Left ventricle myocardium inferior (tissue), 1 donor: Measurements from ENCODE around the gene INPP5B. TPM values are rescaled to one million over a fixed set of nuclear protein-coding genes. Genes with fewer than 3 reads are reported as not detected.
A peak's percentile ranks its signal among the peaks of the same experiment; 100 is the strongest.
"Not testable (repeated sequence)": the region's sequence is repeated elsewhere in the genome, so short reads cannot be mapped to it uniquely, and the experiment has no call there.

Experiments used
- DNase-seq: peaks from one replicate; pipeline ENCODE4 v3.0.0-alpha.2; 2020
- H3K27ac ChIP-seq: fragments of 200-600 bp; replicated peaks from 2 replicates; pipeline ENCODE4 v1.8.0; 2021
- H3K27me3 ChIP-seq: fragments of 200-600 bp; 2 replicates; pipeline ENCODE4 v1.8.0; 2021; ENCODE audit warnings: low read depth
- H3K36me3 ChIP-seq: fragments of 200-600 bp; 2 replicates; pipeline ENCODE4 v1.8.0; 2021
- H3K4me1 ChIP-seq: fragments of 200-600 bp; 2 replicates; pipeline ENCODE4 v1.8.0; 2021
- H3K4me3 ChIP-seq: fragments of 200-600 bp; 2 replicates; pipeline ENCODE4 v1.8.0; 2021; ENCODE audit warnings: mild to moderate bottlenecking, moderate library complexity
- H3K9me3 ChIP-seq: fragments of 200-600 bp; replicated peaks from 2 replicates; pipeline ENCODE4 v1.8.0; 2021
- CTCF ChIP-seq: fragments of 200-600 bp; IDR thresholded peaks from 2 replicates; pipeline ENCODE4 v1.8.0; 2021; ENCODE audit warnings: antibody characterized with exemption, mild to moderate bottlenecking, borderline replicate concordance
- intact Hi-C: fragments of 100-400 bp; cut with micrococcal nuclease; formaldehyde crosslinking; loops from one replicate; pipeline ENCODE4 v1.11.0; 2022
- total RNA-seq: library from RNA; stranded (reverse); fragmentation: NEBNext Ultra II Directional; extraction: Animal tissue kit (Norgen Biotek cat#: 25700); gene quantifications from one replicate; pipeline ENCODE4 v1.2.1, GENCODE V29; 2021
- donor health status: DM: no; HTN: yes; CAD: no; lungs with severe emphysema.

Gene INPP5B
- total RNA-seq, 1 donor from 2014 or later: 10.9 TPM

- intact Hi-C loops: no loop called here
- no peak for TF ChIP-seq CTCF
Observed at GRCh38 chr1:37945743-37946702, 830 bp downstream of the INPP5B start.

GRCh38 chr1:37945251-37945650 is 1.6 kb downstream of the INPP5B start:
- Histone ChIP-seq H3K9me3 (no peaks in the 10 kb centered on the region), H3K4me1 (peaks cover 29% of the 10 kb centered on the region), H3K36me3 (peaks cover 45% of the 10 kb centered on the region), H3K4me3 (peak overlapping the region; percentile 94), H3K27ac (peak overlapping the region; percentile 93), H3K27me3 (no peaks in the 10 kb centered on the region)
- intact Hi-C loops: no loop called here
- TF ChIP-seq CTCF: no peak
- DNase-seq: no peak

More at GRCh38 chr1:37945743-37946702, 830 bp downstream of the INPP5B start:
- peak overlapping the region; percentile 93 for H3K27ac ChIP-seq
- H3K27me3 ChIP-seq: no peaks in the 10 kb centered on the region
- peak overlapping the region; percentile 94 for H3K4me3 ChIP-seq
- no peaks in the 10 kb centered on the region for H3K9me3 ChIP-seq
- DNase-seq: peak; percentile 50
- H3K4me1 ChIP-seq: peaks cover 29% of the 10 kb centered on the region
- peaks cover 37% of the 10 kb centered on the region for H3K36me3 ChIP-seq

- Histone ChIP-seq H3K27ac (no peak overlapping the region), H3K4me1 (peaks cover 29% of the 10 kb centered on the region), H3K4me3 (no peak overlapping the region), H3K27me3 (no peaks in the 10 kb centered on the region), H3K36me3 (peaks cover 49% of the 10 kb centered on the region), H3K9me3 (no peaks in the 10 kb centered on the region)
- no peak for TF ChIP-seq CTCF
- intact Hi-C loops: no loop called here
- no peak for DNase-seq
Observed at GRCh38 chr1:37944816-37945215, 2.0 kb downstream of the INPP5B start.

GRCh38 chr1:37944086-37944763 is 2.6 kb downstream of the INPP5B start:
- Histone ChIP-seq H3K36me3 (peaks cover 53% of the 10 kb centered on the region), H3K9me3 (no peaks in the 10 kb centered on the region), H3K27me3 (no peaks in the 10 kb centered on the region), H3K4me1 (peaks cover 29% of the 10 kb centered on the region), H3K27ac (no peak overlapping the region), H3K4me3 (no peak overlapping the region)
- intact Hi-C loops: no loop called here
- DNase-seq: no peak
- TF ChIP-seq CTCF: no peak

- Histone ChIP-seq H3K36me3 (peaks cover 86% of the 10 kb centered on the region), H3K27me3 (no peaks in the 10 kb centered on the region), H3K9me3 (no peaks in the 10 kb centered on the region), H3K4me3 (no peak overlapping the region), H3K27ac (no peak overlapping the region), H3K4me1 (peaks cover 8% of the 10 kb centered on the region)
- intact Hi-C loops: no loop called here
- TF ChIP-seq CTCF: no peak
- no peak for DNase-seq
Observed at GRCh38 chr1:37940299-37940947, 6.4 kb downstream of the INPP5B start.

GRCh38 chr1:37936760-37937159 is 10.1 kb downstream of the INPP5B start:
- H3K9me3 ChIP-seq, H3K4me1 ChIP-seq, DNase-seq, H3K27me3 ChIP-seq, H3K4me3 ChIP-seq, intact Hi-C loops, H3K27ac ChIP-seq: not testable (repeated sequence)
- H3K36me3 ChIP-seq: peaks cover 55% of the 10 kb centered on the region
